GM18520 (cell line): ENCODE data around the gene PCNA.

ENCODE experiments used
- ATAC-seq: cut with Tn5 transposase; IDR thresholded peaks from one replicate; pipeline ENCODE4 v1.9.1; 2021; ENCODE audit not compliant: unreplicated experiment

The PCNA gene

GRCh38 chr20:5143851-5144250, 24.1 kb upstream of the PCNA start:
- ATAC-seq, result no peak

- no peak for ATAC-seq
Measured at GRCh38 chr20:5141615-5142014, 21.9 kb upstream of the PCNA start.

GRCh38 chr20:5140195-5140594, 20.4 kb upstream of the PCNA start:
- ATAC-seq, result no peak

GRCh38 chr20:5136096-5136495, 16.3 kb upstream of the PCNA start:
- no peak for ATAC-seq

- ATAC-seq, result peak; percentile 60
Measured at GRCh38 chr20:5135363-5136012, 15.7 kb upstream of the PCNA start.

- no peak for ATAC-seq
Measured at GRCh38 chr20:5133998-5134397, 14.2 kb upstream of the PCNA start.

- no peak for ATAC-seq
Measured at GRCh38 chr20:5131502-5131901, 11.7 kb upstream of the PCNA start.

- no peak for ATAC-seq
Measured at GRCh38 chr20:5128886-5129285, 9.1 kb upstream of the PCNA start.

GRCh38 chr20:5127859-5128424, 8.2 kb upstream of the PCNA start:
- ATAC-seq, result no peak

GRCh38 chr20:5127204-5127858, 7.6 kb upstream of the PCNA start:
- ATAC-seq, result peak; percentile 18

GRCh38 chr20:5126512-5127203, 6.9 kb upstream of the PCNA start, which contains the start of gene CDS2:
Gene CDS2, plus strand, starts transcription at chr20:5127008. Its CDS starts 85 bp downstream, at chr20:5127093.
- peak; percentile 81 for ATAC-seq

GRCh38 chr20:5122873-5123260, 3.1 kb upstream of the PCNA start:
- no peak for ATAC-seq

- ATAC-seq, result no peak
Measured at GRCh38 chr20:5120185-5120476, 373 bp upstream of the PCNA start.

- ATAC-seq, result no peak
Measured at GRCh38 chr20:5119143-5119434, 669 bp downstream of the PCNA start.

GRCh38 chr20:5118220-5119142, 1.3 kb downstream of the PCNA start:
- ATAC-seq, result no peak

- ATAC-seq, result no peak
Measured at GRCh38 chr20:5116875-5117274, 2.9 kb downstream of the PCNA start.

GRCh38 chr20:5114403-5114802, 5.4 kb downstream of the PCNA start:
- ATAC-seq, result no peak

- no peak for ATAC-seq
Measured at GRCh38 chr20:5113615-5113986, 6.2 kb downstream of the PCNA start.

- ATAC-seq, result no peak
Measured at GRCh38 chr20:5109276-5109675, 10.5 kb downstream of the PCNA start.

GRCh38 chr20:5104479-5104878, 15.3 kb downstream of the PCNA start:
- no peak for ATAC-seq

- no peak for ATAC-seq
Measured at GRCh38 chr20:5100684-5101347, 18.9 kb downstream of the PCNA start.
